HepG2 (cell line): ENCODE results near the gene AUNIP. TPM values are rescaled to one million over a fixed set of nuclear protein-coding genes. Genes with fewer than 3 reads are reported as not detected.

Experiments
- GABPB1 ChIP-seq: IDR thresholded peaks from 2 replicates; pipeline ENCODE4 v1.6.1; 2016; ENCODE audit warnings: mild to moderate bottlenecking, missing genetic modification reagents, moderate library complexity, missing compliant biosample characterization
- KDM2A ChIP-seq: sonication (generic); formaldehyde crosslinking; IDR thresholded peaks from 2 replicates; pipeline ENCODE4 v1.4.0; 2020; ENCODE audit warnings: low read depth, missing genetic modification reagents, borderline replicate concordance
- MTA1 ChIP-seq: sonication (generic); formaldehyde crosslinking; IDR thresholded peaks from 2 replicates; pipeline ENCODE4 v1.4.0; 2020; ENCODE audit warnings: missing genetic modification reagents, mild to moderate bottlenecking, borderline replicate concordance
- MXD4 ChIP-seq: IDR thresholded peaks from 2 replicates; pipeline ENCODE4 v1.6.1; 2016; ENCODE audit warnings: mild to moderate bottlenecking, missing biosample characterization, missing genetic modification reagents
- NONO ChIP-seq, 2 experiments: fragments of 450-650 bp in 1 of 2; sonication (generic) in 1 of 2; formaldehyde crosslinking in 1 of 2; IDR thresholded peaks in 1 of 2; conservative IDR thresholded peaks in 1 of 2; 2 replicates each; pipeline versions ENCODE4 v1.6.1 to v1.8.0; 2017 to 2022; ENCODE audit warnings: mild to moderate bottlenecking in 1 of 2, missing genetic modification reagents in 1 of 2, moderate library complexity in 1 of 2
- POLR2G ChIP-seq: fragments of 200-400 bp; formaldehyde crosslinking; IDR thresholded peaks from 2 replicates; pipeline ENCODE4 v1.6.1; 2018; ENCODE audit warnings: mild to moderate bottlenecking, low read depth, low read length, moderate library complexity
- ZFP37 ChIP-seq: sonication (generic); formaldehyde crosslinking; IDR thresholded peaks from 2 replicates; pipeline ENCODE4 v1.4.0; 2020; ENCODE audit warnings: missing genetic modification reagents, borderline replicate concordance
- ZNF101 ChIP-seq: sonication (generic); formaldehyde crosslinking; IDR thresholded peaks from 2 replicates; pipeline ENCODE4 v1.4.0; 2020; ENCODE audit warnings: mild to moderate bottlenecking, low read depth, missing genetic modification reagents, borderline replicate concordance
- ZNF260 ChIP-seq: sonication (generic); formaldehyde crosslinking; IDR thresholded peaks from 2 replicates; pipeline ENCODE4 v1.4.0; 2020; ENCODE audit warnings: missing genetic modification reagents, low read depth, mild to moderate bottlenecking, borderline replicate concordance
- ZNF329 ChIP-seq: sonication (generic); formaldehyde crosslinking; IDR thresholded peaks from 2 replicates; pipeline ENCODE4 v1.9.0; 2021; ENCODE audit warnings: low read depth, mild to moderate bottlenecking, missing genetic modification reagents
- ZNF44 ChIP-seq: sonication (generic); formaldehyde crosslinking; IDR thresholded peaks from 2 replicates; pipeline ENCODE4 v1.5.1; 2020; ENCODE audit warnings: mild to moderate bottlenecking, missing genetic modification reagents
- ZNF883 ChIP-seq: sonication (generic); formaldehyde crosslinking; IDR thresholded peaks from 2 replicates; pipeline ENCODE4 v1.5.1; 2020; ENCODE audit warnings: mild to moderate bottlenecking, missing genetic modification reagents; ENCODE audit errors: not compliant biosample characterization
- polyA plus RNA-seq, 8 experiments: library from polyadenylated mRNA; depleted of rRNA in 3 of 8; stranded (reverse) in 7 of 8; unstranded in 1 of 8; fragments of >200 nt; fragmentation: Illumina TruSeq in 4 of 8; extraction: Trizol in 4 of 8; gene quantifications; 2 replicates each; pipeline versions ENCODE4 v1.2.1 to v1.2.3, GENCODE V29; 2011 to 2016; ENCODE audit warnings: low read depth in 4 of 8, missing spikeins in 1 of 8, mixed read lengths in 1 of 8; ENCODE audit not compliant: insufficient read depth in 1 of 8
- total RNA-seq, 5 experiments: library from RNA; depleted of rRNA; stranded (reverse); fragments of >200 nt; fragmentation: Illumina TruSeq; extraction: Trizol; gene quantifications; 2 replicates each; pipeline ENCODE4 v1.2.3, GENCODE V29; 2016; ENCODE audit warnings: low read depth in 1 of 5
- TF ChIP-seq, protein P1 (sequence below): sonication (generic); formaldehyde crosslinking; IDR thresholded peaks from 2 replicates; pipeline ENCODE4 v1.4.0; 2020; ENCODE audit warnings: missing genetic modification reagents
- TF ChIP-seq, protein P2 (sequence below): IDR thresholded peaks from 2 replicates; pipeline ENCODE4 v1.6.1; 2018; ENCODE audit warnings: missing genetic modification reagents, mild to moderate bottlenecking, missing compliant biosample characterization
- TF ChIP-seq, protein P3 (sequence below): sonication (generic); formaldehyde crosslinking; IDR thresholded peaks from 2 replicates; pipeline ENCODE4 v1.4.0; 2020; ENCODE audit warnings: missing genetic modification reagents
- TF ChIP-seq, protein P4 (sequence below): sonication (generic); formaldehyde crosslinking; IDR thresholded peaks from 2 replicates; pipeline ENCODE4 v1.5.0; 2020; ENCODE audit warnings: mild to moderate bottlenecking, missing genetic modification reagents, moderate library complexity
- TF ChIP-seq, protein P5 (sequence below), 2 experiments: IDR thresholded peaks; 2 replicates each; pipeline ENCODE4 v1.6.1; 2011 to 2012; ENCODE audit warnings: low read length in 2 of 2, borderline replicate concordance in 1 of 2, low read depth in 1 of 2, mild to moderate bottlenecking in 1 of 2, moderate library complexity in 1 of 2

The AUNIP gene
- total and polyA plus RNA-seq, 2 of the 13 experiments (the other 11 are each of a cell fraction or from before 2014, with no cell fraction given) = 3.8 to 12.3 TPM

DNA sequence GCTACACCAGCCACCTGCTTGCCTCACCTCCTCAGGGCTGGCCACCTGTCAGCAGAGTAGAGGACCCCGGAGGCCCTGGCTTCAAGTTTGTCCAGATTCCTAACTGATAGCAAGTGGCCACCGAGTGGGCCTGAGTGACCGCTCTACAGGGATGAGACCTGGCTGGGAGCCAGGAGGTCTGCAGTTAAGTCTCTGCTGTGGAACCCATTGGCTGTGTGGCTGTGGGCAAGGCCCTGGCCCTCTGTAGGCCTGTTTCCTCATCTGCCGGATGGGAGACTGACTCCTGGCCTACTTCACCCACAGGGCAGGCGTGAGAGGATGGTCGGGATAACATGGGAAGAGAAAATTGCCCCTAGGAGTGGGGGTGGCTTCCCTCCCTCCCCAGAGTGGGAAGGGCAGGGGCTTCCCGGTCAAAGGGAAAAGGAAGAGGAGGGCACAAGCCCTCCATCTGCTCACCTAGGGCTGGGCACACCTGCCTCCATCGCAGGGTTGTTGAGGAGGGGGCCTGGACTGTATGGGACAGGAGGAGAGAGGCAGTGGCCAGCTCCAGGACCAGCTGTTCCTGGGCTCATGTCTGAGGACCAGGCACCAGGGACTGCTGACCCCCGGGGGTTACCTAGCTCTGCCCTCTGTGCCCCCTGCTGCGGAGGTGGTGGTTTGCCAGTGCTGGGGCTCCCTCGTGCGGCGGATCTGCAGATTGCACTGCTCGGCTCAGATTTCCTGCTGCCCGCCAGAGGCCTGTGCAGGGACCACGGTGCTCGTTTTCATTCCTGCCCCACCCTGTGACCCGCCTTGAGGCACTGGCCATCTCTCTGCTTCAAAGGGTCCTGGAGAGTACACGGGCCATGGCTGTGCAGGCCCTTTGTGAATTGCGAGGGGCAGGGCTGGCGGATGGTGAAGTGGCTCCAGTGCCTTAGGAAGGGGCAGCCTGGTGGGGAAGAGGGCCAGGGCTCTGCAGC, 48.6 kb downstream of the AUNIP start (continued):
- TF ChIP-seq, protein P1, sequence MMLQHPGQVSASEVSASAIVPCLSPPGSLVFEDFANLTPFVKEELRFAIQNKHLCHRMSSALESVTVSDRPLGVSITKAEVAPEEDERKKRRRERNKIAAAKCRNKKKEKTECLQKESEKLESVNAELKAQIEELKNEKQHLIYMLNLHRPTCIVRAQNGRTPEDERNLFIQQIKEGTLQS (CRISPR knock-in tag) = no peak
- TF ChIP-seq ZNF101 (CRISPR knock-in tag) (no peak), ZFP37 (no peak), NONO (IDR thresholded peaks at IDR 0.05) (no peak), NONO (CRISPR knock-in tag; conservative IDR thresholded peaks at IDR 0.05) (0 out of 2 replicates have a peak, but pooled peaks have one; percentile 35), KDM2A (CRISPR knock-in tag) (peak; percentile 47; the same call in 1 of the 2 replicates), ZNF883 (peak; percentile 82), ZNF260 (CRISPR knock-in tag) (no peak), ZNF44 (CRISPR knock-in tag) (0 out of 2 replicates have a peak, but pooled peaks have one; percentile 43), GABPB1 (CRISPR knock-in tag) (peak; percentile 26; the same call in 1 of the 2 replicates), POLR2G (no peak), MXD4 (no peak), MTA1 (CRISPR knock-in tag) (no peak), ZNF329 (CRISPR knock-in tag) (no peak)
- TF ChIP-seq, protein P2, sequence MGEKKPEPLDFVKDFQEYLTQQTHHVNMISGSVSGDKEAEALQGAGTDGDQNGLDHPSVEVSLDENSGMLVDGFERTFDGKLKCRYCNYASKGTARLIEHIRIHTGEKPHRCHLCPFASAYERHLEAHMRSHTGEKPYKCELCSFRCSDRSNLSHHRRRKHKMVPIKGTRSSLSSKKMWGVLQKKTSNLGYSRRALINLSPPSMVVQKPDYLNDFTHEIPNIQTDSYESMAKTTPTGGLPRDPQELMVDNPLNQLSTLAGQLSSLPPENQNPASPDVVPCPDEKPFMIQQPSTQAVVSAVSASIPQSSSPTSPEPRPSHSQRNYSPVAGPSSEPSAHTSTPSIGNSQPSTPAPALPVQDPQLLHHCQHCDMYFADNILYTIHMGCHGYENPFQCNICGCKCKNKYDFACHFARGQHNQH = 0 out of 2 replicates have a peak, but pooled peaks have one; percentile 16
- TF ChIP-seq, protein P3, sequence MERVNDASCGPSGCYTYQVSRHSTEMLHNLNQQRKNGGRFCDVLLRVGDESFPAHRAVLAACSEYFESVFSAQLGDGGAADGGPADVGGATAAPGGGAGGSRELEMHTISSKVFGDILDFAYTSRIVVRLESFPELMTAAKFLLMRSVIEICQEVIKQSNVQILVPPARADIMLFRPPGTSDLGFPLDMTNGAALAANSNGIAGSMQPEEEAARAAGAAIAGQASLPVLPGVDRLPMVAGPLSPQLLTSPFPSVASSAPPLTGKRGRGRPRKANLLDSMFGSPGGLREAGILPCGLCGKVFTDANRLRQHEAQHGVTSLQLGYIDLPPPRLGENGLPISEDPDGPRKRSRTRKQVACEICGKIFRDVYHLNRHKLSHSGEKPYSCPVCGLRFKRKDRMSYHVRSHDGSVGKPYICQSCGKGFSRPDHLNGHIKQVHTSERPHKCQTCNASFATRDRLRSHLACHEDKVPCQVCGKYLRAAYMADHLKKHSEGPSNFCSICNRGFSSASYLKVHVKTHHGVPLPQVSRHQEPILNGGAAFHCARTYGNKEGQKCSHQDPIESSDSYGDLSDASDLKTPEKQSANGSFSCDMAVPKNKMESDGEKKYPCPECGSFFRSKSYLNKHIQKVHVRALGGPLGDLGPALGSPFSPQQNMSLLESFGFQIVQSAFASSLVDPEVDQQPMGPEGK (CRISPR knock-in tag) = peak; percentile 74
- TF ChIP-seq, protein P4, sequence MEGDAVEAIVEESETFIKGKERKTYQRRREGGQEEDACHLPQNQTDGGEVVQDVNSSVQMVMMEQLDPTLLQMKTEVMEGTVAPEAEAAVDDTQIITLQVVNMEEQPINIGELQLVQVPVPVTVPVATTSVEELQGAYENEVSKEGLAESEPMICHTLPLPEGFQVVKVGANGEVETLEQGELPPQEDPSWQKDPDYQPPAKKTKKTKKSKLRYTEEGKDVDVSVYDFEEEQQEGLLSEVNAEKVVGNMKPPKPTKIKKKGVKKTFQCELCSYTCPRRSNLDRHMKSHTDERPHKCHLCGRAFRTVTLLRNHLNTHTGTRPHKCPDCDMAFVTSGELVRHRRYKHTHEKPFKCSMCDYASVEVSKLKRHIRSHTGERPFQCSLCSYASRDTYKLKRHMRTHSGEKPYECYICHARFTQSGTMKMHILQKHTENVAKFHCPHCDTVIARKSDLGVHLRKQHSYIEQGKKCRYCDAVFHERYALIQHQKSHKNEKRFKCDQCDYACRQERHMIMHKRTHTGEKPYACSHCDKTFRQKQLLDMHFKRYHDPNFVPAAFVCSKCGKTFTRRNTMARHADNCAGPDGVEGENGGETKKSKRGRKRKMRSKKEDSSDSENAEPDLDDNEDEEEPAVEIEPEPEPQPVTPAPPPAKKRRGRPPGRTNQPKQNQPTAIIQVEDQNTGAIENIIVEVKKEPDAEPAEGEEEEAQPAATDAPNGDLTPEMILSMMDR = peak; percentile 98
- TF ChIP-seq, protein P5, sequence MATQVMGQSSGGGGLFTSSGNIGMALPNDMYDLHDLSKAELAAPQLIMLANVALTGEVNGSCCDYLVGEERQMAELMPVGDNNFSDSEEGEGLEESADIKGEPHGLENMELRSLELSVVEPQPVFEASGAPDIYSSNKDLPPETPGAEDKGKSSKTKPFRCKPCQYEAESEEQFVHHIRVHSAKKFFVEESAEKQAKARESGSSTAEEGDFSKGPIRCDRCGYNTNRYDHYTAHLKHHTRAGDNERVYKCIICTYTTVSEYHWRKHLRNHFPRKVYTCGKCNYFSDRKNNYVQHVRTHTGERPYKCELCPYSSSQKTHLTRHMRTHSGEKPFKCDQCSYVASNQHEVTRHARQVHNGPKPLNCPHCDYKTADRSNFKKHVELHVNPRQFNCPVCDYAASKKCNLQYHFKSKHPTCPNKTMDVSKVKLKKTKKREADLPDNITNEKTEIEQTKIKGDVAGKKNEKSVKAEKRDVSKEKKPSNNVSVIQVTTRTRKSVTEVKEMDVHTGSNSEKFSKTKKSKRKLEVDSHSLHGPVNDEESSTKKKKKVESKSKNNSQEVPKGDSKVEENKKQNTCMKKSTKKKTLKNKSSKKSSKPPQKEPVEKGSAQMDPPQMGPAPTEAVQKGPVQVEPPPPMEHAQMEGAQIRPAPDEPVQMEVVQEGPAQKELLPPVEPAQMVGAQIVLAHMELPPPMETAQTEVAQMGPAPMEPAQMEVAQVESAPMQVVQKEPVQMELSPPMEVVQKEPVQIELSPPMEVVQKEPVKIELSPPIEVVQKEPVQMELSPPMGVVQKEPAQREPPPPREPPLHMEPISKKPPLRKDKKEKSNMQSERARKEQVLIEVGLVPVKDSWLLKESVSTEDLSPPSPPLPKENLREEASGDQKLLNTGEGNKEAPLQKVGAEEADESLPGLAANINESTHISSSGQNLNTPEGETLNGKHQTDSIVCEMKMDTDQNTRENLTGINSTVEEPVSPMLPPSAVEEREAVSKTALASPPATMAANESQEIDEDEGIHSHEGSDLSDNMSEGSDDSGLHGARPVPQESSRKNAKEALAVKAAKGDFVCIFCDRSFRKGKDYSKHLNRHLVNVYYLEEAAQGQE (IDR thresholded peaks at IDR 0.05; ENCODE audit: borderline replicate concordance in 1 of 2, low read depth in 1 of 2, low read length in 2 of 2) = no peak
